Measurements from ENCODE around the gene POFUT1.
A peak's percentile ranks its signal among the peaks of the same experiment; 100 is the strongest.
"Not testable (repeated sequence)": the region's sequence is repeated elsewhere in the genome, so short reads cannot be mapped to it uniquely, and the experiment has no call there.

POFUT1 gene

DNA sequence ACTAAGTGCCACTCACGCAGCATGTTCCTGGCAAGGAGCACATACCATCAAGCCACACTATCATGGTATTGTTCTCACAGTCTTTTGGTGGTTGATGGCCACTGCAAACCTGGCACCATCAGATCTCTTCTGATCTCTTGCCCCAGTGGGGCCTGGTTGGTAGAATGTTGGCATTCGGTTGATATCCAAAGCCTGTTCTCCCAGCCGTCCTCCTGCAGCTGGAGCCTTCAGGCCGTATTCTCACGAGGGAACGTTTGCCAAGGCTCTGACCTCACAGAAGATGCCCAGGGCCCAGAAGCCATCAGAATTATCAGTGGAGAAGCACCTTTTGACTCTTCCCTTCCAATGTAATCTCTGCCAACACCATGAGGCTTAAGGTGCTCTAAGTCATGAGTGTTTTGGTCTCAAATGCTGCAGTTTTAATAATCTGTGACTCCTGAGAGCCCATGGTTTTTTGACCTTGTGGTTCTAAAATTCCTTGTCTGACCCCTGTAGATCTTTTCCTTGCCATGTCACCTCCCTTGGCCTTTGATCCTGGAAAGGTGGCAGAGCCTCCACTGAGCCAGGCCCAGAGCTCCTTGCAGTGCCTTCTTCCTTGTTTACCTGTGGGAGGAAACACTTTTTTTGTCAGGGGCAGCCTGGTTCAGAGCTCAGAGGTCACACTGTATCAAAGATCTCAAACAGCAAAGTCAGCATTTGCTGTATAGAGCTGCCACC lies 27.8 kb downstream of the POFUT1 start:
- DNase-seq (ENCODE audit: low read depth), result no peak

DNA sequence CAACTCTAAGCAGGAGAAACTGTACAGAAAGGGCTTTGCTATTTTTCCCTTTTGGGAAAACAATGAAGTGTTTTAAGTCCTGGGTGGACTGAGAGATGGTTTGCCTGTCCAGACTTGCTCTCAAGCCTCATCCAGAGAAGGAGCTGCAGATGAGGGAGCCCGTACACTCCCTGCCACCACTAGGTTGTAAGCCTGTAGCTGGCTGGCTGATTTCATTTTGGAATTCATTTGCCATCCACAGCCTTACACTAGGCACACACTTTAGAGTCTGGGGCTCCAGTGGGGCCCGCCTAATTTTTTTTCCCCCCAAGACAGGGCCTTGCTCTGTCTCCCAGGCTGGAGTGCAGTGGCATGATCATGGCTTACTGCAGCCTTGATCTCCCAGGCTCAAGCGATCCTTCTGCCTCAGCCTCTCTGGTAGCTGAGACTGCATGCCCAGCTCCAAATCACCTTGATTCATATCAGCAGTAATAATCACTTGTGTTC lies 28.4 kb downstream of the POFUT1 start:
- no peak for DNase-seq (ENCODE audit: low read depth)

DNA sequence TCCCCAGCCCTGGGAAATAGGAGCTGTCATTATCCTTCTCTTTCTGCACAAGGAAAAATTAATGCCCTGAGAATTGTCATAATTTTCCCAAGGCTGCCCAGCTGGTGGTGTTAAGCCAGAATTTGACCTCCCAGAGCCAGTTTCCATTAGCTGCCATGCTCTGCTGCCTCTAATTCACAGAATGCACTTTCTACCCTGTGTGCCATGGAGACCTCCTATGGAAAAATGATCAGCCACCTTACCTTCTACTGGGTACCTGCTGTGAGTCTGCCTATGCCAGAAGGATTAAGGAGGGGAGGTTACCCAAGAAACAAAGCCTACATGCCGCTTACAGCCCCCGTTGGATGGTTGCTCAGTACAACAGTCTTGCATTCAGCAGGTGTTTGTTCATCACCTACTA lies 29.1 kb downstream of the POFUT1 start:
- no peak for DNase-seq (ENCODE audit: low read depth)

DNA sequence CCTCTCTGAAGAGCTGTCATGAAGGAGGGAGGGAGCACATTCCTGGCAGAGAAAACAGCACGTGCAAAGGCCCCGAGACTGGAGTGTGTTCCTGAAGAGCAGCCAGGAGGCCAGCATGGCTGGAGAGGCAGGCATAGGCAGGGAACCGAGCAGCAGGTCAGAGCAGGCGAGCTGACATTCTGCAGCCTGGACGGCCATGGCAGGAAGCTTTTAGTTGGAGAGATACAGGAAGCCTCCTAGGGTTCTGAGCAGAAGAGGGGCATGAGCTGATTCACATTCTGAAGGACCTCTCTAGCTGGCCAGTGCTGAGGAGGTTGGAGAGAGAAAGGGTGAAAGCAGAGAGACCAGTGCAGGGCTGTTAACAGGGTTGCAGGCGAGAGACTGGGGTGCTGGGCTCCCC lies 29.7 kb downstream of the POFUT1 start:
- DNase-seq (ENCODE audit: low read depth), result no peak

DNA sequence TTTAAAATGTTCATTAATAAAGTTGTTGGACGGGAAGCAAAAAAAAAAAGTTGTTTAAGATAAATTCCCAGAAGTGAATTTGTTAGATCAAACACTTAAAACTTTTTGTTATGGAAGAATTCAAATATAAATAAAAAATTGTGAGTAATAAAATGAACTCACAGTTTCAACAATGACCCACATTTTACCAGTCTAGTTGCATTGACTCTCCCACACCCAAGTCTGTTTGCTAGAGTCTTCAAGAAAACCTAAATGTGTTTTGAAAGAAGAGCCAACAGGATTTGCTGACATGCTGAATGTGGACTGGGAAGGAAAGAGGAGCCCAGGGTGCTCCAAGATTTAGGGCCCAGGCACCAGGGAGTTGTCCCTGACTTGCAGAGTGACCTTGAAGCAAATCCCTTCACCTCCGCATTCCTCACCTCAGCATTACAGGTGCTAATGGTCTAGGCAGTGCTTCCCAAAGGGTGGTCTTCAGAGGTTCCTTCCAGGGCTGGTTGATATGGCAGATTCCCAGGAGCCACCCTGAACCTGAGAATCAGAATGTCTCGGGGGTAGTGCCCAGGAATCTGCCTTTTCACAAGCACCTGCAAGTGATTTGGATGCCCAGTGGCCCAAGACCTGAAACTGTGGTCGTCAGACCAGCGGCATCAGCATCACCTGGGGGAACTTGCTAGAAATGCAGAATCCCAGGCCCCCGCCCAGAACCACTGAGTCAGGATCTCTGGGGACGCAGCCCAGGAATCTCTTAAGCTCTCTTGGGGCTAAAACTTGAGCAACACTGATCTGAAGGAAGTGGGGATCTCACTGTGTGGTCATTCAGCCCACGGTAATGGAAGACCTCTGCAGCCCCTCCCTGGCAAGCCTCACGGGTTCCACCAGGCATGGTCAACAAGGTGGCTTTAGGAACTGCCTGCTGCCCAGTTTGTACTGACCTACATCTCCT lies 31.1 kb downstream of the POFUT1 start:
- DNase-seq (ENCODE audit: low read depth), result no peak

DNA sequence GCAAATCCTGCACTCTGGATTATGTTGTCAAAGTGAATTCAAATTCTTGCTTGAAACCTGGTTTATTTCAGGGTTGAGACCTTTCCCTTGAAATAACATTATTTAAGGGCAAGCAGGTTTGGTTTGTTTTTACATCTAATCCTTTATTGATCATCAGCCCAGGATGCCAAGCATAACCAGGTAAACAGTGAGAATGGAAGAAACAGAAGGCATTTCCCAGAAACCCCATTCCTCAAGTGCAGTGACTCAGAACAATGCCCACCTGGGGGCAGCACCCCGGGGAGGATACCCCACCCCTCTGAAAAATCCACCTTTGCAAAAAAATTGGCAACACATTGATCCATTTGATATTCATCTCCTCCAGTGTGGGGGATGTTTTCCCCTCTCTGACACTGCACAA lies 32.5 kb downstream of the POFUT1 start:
- DNase-seq (ENCODE audit: low read depth), result no peak

DNA sequence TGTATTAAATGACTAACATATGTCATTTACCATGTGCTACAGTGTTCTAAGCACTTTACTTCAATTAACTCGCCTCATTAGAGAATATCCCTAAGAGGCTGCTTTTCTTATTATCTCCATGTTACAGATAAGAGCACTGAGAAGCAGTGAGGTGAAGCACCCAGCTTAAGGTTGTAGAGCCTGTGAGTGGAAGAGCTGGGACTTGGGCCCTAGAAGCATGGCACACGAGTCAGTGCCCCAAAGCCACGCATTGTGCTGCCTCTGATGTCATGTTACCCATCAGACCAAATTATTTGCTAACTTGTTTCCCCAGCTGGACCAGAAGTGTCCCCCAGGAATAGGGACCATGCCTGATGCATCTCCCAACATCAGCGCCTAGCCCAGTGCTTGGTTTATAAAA lies 34.1 kb downstream of the POFUT1 start:
- no peak for DNase-seq (ENCODE audit: low read depth)

DNA sequence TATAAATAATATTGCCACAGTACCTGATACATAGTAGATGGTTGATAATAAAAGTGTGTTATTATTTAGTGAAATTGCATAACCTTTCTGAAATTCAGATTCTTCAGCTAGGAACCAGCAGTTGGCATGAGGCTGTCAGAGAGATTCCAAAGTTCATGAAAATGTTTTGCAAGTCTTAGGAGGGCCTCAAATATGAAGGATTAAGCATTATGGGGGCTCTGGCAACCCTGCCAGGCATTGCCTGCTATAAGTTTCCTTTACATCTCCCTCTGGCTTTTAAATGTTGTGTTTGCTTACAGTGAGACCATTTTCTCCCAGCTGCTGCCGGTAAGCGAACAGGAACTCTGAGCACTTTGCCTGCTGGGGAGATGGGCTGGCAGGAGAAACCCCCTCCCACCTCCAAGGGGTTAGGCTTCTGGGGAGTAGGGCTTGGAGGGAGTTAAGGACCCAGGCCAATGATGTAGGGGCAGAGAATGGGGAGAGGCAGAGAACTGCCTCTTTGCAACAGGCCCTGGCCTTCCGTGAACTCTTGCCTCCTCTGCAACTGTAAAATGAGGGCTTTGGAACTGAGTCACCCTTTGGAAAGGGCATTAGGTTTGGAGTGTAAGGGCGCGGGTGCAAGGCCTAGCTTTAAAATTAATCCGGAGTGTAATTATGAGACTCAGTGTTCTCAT lies 36.6 kb downstream of the POFUT1 start:
- DNase-seq (ENCODE audit: low read depth), result peak; percentile 9

DNA sequence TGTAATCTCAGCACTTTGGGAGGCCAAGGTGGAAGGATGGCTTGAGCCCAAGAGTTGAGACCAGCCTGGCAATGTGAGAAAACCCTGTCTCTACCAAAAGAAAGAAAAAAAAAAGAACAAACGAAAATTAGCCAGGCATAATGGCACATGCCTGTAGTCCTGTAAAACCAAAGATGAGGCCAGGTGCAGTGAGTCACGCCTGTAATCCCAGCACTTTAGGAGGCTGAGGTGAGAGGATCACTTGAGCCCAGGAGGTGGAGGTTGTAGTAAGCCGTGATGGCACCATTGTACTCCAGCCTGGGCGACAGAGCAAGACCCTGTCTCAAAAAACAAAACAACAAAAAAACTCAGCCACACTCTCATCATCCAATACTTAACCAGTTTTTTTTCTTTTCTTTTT lies 37.3 kb downstream of the POFUT1 start:
- no peak for DNase-seq (ENCODE audit: low read depth)

DNA sequence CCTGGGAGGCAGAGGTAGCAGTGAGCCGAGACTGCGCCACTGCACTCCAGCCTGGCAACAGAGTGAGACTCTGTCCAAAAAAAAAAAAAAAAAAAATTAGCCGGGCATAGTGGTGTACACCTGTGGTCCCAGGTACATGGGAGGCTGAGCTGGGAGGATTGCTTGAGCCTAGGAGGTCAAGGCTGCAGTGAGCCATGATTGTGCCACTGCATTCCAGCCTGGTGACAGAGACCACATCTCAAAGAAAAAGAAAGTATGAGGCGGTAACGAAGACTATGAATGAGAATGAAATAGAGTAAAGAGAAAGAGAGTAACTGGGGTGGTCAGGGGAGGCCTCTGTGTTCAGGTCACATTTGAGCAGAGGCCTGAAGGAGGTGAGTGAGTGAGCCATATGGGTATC lies 38.5 kb downstream of the POFUT1 start:
- DNase-seq (ENCODE audit: low read depth), result not testable (repeated sequence)

DNA sequence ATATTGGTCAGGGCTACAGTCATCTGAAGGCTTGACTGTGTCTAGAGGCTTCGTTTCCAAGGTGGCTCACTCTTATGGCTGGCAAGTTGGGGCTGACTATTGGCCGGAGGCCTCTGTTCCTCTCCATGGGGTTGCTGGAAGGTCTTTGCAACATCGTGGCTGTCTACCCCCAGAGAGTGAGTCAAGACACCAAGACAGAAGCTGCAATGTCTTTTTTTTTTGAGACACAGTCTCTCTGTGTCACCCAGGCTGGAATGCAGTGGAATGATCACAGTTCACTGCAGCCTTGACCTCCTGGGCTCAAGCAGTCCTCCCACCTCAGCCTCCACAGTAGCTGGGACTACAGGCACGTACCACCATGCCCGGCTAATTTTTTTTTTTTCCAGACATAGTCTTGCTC lies 40.4 kb downstream of the POFUT1 start:
- peak; percentile 27 for DNase-seq (ENCODE audit: low read depth)

DNA sequence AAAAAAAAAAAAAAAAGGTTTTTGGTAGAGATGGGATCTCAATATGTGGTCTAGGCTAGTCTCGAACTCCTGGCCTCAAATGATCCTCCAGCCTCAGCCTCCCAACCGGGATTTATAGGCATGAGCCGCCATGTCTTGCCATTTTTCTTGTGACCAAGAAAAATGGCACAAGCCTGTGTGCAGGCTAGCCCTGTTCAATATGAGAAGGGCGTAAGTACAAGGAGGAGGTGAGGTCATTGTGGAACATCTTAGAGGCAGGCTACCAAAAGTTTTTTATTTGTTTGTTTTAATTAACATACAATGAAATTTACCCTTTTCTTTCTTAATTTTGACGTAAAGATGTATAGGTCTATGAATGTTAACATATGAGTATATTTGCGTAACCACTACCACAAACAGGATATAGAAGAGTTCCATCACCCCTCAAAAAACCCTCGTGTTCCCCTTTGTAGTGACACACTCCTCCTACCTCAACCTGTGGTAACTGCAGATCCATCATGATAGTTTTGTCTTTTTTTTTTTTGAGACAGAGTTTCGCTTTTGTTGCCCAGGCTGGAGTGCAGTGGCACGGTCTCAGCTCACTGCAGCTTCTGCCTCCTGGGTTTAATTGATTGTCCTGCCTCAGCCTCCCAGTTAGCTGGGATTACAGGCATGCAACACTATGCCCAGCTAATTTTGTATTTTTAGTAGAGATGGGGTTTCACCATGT lies 41.5 kb downstream of the POFUT1 start:
- no peak for DNase-seq (ENCODE audit: low read depth)

DNA sequence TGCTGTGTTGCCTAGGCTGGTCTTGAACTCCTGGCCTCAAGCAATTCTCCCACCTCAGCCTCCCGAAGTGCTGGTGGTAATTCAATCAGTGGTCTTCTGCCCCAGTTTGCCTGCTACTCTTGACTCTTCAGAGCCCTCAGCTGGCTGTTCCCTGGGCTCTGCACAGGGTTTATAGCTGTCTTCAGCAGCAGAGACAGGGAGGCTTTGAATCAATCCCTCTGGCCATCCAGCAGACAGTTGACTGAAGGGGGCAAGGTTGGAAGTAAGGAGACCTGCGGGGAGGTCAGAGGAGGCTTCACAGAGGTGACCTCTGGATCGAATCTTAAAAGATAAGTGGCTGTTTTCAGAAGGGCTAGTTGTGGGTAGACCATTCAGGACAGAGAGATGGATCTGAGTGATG lies 43.8 kb downstream of the POFUT1 start:
- DNase-seq (ENCODE audit: low read depth), result no peak

DNA sequence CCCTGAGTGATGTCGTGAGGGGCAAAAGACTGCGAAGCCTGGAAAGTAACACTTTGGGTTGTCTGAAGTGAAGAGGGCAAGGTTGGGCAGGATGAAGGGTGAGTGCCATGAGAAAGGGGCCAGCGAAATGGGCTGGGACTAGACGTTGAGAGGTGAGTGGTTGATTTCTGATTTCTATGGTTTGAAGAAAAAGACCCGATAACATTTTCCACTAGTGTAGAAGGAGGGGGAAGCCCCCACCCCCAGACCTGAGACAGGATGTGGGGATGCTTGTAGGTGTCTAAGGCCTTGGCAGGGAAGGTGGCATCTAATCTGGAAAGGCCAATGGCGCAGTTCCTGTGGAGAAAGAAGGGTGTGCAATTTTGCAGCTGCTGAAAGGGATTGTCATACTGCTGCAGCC lies 44.5 kb downstream of the POFUT1 start:
- DNase-seq (ENCODE audit: low read depth), result no peak

DNA sequence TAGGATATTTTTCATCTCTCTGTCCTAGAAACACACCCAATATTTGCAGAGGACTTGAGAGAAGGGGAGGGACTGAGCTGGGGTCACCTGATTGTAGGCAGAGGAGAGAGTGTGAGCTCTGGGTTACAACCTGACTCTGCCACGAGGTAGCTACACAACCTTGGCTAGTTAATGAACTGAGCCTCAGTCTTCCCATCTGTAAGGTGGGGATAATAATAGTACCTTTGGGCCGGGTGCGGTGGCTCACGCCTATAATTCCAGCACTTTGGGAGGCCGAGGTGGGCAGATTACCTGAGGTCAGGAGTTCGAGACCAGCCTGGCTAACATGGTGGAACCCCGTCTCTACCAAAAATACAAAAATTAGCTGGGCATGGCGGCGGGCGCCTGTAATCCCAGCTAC lies 53.3 kb downstream of the POFUT1 start:
- DNase-seq (ENCODE audit: low read depth), result not testable (repeated sequence)

DNA sequence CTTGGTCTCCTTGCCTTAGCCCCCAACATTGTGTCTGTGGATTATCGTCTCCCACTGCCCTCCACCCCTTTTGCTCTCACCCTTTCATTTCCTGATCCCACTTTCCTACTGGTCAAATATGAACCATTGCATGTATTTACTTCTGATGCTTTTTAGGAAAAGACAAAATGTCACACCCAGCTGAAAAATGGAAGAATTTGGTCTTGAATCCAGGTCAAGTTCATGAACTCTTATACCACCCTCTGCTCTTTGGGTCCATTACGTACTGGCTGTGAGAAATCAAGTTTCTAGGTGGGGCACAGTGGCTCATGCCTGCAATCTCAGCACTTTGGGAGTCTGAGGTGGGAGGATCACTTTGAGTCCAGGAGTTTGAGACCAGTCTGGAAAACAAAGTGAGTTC lies 54.0 kb downstream of the POFUT1 start:
- DNase-seq (ENCODE audit: low read depth), result no peak

DNA sequence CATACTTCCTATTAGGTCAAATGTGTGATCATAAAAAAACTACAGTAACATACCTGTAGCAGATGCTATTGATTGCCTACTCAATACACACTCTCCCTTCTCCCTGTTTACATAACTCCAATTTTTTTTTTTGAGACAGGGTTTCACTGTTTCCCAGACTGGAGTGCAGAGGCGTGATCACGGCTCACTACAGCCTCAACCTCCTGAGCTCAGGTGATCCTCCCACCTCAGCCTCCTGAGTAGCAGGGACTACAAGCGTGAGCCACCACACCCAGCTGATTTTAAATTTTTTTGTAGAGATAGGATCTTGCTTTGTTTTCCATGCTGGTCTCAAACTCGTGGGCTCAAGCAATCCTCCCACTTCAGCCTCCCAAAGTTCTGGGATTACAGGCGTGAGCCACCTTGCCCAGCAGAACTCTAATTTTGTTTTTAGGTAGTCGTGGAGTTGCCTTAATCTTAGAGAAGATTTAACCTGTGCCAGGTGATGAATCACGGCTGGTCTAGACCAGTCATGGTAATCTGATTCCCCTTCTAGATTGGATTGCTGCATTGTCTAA lies 55.8 kb downstream of the POFUT1 start:
- DNase-seq (ENCODE audit: low read depth), result no peak

DNA sequence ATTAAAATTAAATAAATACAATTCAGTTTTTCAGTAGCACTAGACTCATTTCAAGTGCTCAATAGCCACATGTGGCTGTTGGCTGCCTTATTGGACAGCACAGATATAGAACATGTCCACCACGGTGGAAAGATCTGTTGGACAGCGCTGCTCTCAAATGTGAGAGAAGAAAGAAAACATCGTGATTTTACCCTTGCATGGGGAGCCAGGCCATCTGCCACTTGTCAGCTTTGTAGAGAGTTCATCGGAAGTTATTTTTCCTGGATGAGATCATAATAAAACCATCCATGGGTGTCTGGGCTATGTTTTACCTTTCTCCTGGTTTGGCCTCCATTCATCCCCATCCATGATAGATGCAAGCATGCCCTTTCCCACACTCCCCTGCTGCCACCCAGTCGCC lies 63.9 kb downstream of the POFUT1 start:
- no peak for DNase-seq (ENCODE audit: low read depth)

DNA sequence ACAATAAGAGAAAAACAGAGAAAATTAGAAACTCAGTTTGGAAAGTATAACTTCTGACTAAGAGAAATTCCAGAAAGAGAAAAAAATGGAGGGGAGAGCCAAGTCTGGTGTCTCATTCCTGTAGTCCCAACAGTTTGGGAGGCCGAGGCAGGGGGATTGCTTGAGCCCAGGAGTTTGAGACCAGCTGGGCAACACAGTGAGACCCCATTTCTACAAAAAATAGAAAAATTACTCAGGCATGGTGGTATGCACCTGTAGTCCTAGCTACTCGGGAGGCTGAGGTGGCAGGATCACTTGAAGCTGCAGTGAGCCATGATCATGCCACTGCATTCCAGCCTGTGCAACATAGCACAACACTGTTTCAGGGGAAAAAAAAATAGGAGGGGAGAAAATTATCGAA lies 66.7 kb downstream of the POFUT1 start:
- DNase-seq (ENCODE audit: low read depth), result no peak

DNA sequence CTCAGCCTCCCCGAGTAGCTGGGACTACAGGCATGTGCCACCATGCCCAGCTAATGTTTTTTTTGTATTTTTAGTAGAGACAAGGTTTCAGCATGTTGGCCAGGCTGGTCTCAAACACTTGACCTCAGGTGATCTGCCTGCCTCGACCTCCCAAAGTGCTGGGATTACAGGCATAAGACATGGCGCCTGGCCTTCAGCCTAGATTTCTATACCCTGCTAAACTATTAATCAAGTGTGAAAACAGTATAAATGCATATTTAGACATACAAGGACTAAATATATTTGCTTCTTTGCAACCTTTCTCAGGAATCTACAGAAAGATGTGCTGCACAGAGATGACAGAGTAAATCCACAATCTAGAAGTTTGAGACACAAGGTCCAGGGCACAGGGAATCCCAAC lies 67.5 kb downstream of the POFUT1 start:
- not testable (repeated sequence) for DNase-seq (ENCODE audit: low read depth)

DNA sequence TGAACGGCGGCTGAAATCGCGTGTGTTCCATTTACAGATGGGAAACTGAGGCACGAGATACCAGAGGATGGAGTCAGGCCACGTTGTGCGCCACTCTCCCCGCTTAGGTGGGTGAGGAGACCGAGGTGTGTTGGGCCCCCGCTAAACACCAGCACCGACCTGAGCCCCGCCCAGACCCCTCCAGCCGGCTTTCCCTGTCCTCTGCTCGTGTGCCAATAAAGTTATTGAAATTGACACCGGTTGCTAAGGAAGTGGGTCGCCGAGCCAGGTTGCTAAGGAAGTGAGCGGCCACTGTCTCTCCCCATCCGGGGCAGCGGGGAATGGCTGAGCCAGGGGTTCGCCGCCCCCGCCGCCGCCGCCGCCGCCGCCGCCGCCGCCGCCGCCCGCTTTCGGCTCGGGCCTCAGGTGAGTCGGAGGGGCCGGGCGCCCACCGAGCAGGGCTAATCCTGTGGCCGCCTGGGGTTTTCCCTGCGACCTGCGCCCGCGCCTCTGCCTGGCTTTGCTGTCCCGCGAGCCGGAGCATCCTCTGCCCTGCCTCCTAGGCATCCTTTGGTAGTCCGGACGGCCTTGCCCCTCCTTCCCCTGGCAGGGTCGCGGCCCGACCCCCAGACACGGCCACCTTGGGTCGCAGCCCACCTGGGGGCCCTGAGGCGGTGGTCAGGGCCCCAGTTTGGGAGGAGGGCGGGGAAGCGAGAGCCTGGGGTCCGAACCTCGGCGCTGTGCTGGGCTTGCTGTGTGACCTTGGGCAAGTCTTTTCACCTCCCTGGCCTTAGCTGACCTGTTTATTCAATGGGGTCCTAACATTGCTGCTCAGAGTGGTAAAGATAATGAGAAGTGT lies 69.9 kb downstream of the POFUT1 start, which contains the start of gene KIF3B:
Gene KIF3B (plus strand): TSS at position 291 of the 838 bp plus-strand sequence. CDS start 32,127 bp downstream, outside the sequence.
- peak; percentile 91 for DNase-seq (ENCODE audit: low read depth)

All from EH (cell line).